NOMO-1 treated with DMSO at 0.1 percent for 48 hours (cell line): ENCODE results near the gene IMPA2.

Experiments
- DNase-seq: peaks from one replicate; lab custom pipeline; 2025; ENCODE audit not compliant: unreplicated experiment; lab: John Stamatoyannopoulos, UW

The IMPA2 gene

DNA sequence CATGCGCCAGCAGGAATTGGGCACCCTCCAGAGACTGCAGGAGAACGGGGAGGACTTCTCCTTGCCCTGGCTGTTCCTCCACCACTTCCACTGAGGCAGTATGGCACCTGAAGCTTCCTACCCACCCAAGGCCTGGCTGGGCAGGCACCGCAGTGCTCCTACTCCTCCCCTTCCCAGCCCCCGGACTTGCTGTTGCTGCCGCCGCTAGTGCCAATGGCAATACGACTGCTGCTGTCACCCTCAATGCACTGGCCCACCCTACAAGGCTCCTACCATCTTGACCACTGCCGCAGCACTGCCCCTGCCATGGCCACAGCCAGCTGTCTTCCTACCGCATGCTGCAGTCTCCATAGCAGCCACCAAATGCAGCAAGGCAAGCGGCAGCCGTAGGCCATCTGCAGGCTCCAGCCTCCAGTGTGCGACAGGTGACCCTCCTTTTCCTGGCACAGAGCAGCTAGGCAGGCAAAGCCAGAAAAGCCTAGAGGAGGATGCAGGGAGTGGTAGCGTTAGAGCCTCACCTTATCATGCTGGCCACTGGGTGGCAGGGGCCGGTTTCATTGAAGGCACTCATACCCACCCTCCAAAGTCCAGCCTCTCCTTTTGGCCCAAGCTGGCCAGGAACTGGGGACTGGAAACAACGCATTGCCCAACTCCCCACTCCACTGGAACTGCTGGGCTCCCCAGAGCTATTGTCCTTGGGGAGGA, 64.9 kb downstream of the IMPA2 start:
- no peak for DNase-seq

DNA sequence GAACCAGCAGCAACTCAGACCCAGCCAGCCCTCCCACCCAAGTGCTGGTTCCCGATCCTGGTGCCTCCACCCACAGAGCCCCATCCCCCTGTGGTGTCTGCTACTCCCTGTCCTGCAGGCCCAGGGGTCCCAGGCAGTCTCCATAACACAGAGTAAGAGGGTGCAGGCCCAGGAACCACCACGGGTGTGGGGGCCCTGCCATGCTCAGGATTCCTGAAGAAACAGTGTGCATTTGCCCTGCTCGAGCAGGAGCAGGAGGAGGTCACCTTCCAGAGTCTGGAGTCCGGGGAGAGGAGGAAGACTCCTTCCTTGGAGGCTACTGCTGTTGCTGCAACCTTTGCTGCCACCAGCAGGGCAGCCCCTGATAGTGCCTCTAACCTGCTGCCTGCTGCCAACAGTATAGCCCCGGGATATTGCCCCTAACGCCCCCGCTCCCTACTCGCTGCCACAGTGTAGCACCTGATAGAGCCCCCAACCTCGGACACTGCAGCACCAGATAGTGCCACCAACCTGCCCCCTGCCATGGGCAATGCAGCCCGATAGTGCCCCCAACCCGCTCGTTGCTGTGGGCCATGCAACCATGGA, 65.5 kb downstream of the IMPA2 start:
- DNase-seq: no peak

DNA sequence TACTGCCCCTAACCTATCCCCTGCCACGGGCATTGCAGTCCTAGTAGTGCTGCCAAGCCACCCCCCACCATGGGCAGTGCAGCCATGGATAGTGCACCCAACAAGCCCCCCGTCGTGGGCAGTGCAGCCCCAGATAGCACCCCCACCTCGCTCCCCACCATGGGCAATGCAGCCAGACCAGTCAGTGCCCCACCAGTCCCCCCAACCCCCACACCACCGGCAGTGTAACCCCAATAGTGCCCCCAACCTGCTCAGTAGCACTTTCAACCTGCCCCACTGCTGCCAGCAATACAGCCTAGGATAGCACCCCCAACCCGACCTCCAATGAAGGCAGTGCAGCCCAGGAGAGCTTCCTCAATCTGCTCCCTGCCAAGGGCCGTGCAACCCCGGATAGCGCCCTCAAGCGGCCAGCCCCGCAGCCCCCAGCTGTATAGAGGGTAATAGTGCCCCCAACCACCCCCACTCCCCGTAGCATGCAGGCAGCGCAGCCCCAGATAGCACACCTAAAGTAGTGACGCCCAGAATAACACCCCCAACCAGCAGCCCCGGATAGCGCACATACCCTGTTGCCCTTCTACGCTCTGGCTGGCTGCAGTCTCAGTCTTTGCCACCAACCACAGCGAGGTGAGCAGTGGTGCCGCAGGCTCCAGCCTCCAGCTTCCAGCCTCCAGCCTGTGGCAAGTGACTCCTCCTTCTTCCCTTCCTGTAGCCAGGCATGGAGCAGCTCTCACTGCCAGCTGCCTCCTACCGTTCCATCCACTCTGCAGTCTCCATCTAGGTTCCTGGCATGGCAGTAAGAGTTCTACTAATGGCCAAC, 66.9 kb downstream of the IMPA2 start:
- no peak for DNase-seq

DNA sequence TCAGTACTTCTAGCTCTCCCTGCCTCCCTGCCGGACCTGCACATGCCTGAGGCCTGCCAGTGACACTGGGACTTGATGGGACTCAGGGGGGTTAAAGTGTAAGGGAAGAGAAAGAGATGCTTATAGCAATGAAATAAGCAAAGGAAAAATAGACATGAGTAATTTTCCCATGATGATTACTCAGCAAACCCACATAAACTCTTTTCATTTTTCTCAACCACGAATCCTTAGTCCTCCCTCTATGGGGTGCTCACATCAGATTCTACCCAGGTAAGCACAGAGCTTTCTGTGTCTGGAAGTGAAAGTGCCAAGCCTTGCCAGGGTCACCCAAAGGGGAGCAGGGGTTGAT, 67.5 kb downstream of the IMPA2 start:
- no peak for DNase-seq

DNA sequence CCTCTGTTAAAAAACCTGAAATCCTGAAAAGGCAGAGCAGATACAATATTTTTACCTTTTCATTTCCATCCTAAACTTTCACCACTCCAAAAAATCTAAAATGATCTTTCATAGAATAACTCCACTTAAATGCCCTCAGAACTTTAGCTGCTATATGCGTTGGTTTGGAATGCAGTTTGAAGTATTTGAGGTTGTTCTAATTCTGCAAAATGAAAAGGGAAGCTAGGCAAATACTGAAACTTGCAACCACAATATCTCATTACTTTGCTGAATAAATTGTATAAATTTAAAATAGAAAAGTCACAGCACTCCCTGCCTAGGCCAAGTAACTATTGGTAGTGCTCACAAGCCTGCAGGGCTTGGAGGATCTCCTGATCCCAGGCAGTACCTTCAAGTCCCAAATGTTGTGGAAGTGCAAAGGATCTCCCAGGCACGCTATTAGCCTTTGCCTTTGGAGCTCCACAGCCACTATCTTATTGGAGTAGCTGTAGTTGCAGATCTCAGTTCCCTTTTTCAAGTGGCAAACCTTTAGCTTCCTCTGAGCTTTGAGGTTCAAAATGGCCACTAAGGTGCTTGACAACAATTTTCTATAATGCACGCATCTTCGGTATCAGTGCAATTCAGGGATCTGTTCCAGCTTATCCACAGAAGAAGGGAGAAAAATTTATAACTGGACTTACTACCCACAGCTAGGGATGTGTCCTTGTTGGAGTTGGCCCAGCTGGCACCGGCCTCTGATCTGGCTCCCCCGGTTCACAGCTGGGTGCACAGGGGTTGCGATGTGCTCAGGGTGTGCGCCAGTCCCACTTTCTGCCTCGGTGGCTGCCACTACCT, 68.9 kb downstream of the IMPA2 start:
- DNase-seq: peak; percentile 89

DNA sequence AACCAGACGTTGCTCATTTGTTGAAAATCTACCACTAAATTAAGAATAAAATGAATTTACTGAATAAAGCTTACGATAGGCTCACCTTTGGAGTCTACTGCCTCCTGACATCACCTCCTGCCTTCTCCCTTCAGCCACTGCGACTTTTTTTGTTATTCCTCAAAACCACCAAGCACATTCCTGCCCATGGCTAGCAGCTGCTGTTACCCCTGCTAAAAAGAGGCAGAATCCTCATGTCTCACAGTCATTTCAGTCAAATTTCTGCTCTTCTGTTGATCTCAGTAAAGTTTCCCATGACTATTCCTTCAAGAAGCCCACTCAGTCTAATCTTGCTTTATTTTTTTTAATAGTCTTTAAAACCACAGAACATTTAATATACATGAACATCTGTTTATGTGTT, 71.6 kb downstream of the IMPA2 start:
- no peak for DNase-seq

DNA sequence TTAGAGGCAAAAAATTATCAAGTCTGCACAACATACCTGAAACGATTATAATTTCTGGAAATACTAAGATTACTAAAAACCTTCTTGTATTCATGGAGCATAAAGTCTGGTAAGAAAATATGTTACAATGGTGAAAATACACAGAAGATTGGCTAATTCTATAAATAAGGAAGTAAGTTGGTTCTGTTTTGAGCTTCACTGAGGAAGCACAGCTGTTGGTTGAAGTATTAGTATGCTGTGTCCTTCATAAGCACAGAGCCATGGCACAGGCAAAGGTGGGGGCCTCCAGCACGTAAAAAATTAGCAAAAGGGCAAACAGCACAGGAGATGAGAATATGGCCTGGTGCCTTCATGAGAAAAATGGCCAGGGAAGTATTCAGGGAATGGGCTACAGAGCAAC, 72.0 kb downstream of the IMPA2 start:
- DNase-seq: peak; percentile 88

DNA sequence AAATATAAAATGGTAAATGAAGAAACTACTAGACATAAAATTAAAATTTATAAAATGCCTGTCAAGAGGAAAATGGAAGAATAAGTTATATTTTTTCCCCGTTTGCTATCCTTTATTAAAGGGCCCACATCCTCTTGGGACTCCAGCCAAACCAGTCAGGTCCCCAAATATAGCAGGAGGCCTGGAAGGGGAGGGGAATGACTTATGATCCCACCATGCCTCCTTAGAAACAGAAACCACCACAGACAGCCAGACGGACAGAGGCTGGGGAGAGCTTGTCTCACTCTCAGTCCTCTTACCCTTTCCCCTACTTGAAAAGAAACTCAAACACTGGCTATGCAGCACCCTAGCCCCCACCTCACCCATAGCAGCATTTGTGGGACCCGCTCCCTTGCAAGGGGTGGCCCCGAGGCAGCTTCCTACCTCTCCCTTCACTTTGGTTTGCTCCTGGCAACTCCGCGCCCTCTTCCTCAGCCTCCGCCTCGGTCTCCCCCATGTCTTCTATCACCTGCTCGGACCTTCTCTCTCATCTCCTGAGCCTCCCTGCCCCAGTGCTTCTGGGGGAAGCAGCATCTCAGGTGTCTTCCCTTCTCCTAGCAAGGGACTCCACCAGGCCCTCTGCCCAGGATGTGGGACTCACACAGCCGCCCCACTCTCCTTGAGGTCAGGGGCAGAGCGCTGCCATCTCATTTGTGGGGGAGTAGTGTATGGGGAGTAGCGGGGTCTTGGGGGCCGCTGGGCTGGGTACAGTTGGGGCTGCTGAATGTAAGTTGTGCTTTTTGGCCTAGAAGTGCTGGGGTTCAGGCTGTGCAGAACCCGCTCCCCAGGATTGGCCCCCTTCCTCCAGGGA, 75.0 kb downstream of the IMPA2 start:
- no peak for DNase-seq

DNA sequence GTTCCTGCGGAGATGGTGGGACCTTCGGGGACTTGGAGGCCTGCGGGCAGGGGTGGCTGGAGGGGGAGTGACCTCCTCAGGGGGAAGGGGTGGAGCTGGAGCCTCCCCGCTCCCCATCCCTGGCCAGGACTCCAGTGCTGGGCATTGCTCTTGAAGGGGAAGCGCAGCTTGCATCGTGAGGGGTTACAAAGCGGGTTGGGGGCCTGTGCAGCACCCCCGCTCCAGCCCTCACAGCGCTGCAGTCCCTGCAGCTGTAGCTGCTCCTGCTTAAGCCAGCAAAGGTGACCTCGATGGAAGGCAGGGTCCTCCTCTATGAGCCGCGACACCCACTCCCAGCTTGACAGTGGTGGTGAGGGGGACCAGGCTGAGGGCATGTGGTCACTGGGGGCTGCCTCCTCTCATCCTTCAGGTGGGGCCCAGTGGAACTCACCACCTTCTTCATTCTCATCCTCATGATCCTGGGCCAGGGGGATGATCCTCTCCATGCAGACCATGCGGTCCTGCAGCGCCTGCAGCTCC, 75.6 kb downstream of the IMPA2 start:
- no peak for DNase-seq

DNA sequence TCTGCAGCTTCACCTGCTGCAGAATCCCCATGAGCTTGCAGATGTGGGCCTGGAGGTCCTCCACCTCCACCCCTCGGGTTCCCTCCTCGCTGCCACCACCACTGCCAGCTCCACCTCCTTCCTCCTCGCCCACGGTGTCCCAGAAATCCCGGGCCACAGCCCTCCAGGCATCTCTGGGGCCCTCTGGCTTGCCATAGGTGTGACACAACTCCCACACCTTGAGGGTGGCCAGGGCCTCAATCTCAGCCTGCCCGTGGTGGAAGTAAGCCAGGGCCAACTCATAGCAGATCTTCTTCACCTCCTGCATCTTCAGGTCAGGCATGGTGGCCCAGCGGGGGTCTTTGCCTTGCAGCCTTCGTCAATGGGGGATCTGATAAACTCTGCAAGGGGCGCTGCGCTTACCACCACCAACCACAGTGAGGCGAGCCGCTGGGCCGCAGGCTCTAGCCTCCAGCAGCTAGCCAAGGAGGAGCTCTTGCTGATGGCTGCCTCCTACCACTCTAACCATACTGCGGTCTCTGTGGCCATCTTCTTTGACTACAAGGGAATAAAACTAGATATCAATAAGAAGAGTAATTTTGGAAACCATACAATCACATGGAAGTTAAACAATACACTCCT, 76.2 kb downstream of the IMPA2 start:
- no peak for DNase-seq

DNA sequence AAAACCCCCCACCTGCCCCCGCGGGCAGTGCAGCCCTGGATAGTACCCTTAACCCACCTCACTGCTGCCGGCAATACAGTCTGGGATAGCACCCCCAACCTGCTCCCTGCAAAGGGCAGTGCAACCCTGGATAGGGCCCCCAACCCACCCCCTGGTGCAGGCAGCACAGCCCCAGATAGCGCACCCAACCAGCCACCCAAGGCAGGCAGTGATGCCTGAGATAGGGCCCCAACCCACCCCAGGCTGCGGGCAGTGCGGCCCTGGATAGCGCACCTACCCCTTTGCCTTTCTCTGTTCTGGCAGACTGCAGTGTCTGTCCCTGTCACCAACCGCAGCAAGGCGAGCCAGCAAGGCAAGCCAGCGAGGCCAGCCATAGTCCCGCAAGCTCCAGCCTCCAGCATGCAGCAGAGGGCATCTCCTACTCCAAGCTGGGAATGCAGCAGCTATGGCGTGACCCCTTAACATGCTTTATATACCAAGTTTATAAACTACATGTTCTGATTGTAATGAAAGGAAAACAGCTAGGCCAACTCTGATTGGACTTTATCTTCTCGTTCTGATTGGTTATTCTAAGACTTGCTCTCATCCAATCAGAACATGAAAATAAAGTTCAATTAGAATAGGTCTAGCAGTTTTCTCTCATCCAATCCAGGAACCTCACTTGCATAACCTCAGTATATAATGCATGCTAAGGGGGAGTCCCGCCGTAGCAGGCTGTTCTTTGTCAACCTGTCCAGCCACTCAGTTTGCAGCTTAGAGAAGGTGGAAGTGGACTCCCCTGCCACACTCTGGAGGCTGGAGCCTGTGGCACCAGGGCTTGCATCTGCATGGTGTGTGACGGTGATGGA, 78.3 kb downstream of the IMPA2 start:
- DNase-seq: no peak

DNA sequence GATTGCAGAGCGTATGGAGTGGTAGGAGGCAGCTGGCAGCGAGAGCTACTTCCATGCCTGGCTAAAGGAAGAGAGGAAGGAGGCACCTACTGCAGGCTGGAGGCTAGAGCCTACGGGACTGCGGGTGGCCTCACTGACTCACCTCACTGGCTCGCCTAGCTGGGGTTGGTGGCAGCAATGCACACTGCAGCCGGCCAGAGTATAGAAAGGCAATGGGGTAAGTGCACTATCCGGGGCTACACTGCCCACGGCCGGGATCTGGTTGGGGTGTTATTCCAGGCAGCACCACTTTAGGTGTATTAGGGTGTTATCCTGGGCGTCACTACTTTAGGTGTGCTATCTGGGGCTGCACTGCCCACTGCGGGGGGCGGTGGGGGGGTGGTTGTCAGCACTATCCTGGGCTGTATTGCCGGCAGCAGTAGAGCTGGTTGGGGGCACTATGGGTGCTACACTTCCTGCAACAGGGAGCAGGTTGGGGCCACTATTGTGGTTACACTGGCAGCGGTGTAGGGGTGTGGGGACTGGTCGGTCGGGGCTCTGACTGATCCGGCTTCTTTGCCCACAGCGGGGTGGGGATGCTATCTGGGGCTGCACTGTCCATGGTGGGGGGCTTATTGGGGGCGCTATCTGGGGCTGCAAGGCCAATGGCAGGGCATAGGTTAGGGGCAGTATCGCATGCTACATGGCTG, 79.0 kb downstream of the IMPA2 start:
- DNase-seq: no peak

DNA sequence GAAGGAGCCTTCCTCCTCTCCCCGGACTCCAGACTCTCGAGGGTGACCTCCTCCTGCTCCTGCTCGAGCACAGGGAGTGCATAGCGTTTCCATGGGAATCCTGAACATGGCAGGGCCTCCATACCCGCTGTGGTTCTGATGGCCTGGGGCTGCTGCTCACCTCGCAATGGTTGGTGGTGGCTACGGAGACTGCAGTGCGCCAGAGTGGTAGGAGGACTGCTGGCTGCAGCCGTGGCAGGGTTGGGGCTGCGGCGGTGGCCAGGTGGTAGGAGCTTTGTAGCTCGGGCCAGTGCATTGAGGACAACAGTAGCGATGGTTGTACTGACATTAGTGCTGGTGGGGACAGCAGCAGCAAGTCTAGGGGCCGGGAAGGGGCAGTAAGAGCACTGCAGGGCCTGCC, 80.4 kb downstream of the IMPA2 start:
- no peak for DNase-seq

DNA sequence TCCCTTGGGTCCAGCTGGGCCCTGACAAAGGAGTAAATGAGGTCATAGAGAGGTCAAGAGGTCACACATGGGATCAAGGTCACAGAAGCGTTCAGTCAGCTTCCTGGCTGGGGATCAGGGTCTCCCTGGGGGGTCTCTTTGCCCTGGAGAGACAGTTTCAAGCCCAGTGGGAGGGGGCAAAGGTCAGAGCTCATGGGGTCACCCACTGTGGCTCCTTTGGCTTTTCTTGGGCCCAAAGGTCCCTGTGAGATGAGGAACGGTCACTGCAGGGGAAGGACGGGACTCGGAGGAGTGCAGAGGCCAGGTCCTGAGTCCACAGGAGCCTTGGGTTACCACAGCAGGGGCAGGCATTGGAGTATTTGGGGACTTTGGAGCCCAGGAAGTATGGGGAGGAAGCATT, 81.7 kb downstream of the IMPA2 start:
- no peak for DNase-seq

DNA sequence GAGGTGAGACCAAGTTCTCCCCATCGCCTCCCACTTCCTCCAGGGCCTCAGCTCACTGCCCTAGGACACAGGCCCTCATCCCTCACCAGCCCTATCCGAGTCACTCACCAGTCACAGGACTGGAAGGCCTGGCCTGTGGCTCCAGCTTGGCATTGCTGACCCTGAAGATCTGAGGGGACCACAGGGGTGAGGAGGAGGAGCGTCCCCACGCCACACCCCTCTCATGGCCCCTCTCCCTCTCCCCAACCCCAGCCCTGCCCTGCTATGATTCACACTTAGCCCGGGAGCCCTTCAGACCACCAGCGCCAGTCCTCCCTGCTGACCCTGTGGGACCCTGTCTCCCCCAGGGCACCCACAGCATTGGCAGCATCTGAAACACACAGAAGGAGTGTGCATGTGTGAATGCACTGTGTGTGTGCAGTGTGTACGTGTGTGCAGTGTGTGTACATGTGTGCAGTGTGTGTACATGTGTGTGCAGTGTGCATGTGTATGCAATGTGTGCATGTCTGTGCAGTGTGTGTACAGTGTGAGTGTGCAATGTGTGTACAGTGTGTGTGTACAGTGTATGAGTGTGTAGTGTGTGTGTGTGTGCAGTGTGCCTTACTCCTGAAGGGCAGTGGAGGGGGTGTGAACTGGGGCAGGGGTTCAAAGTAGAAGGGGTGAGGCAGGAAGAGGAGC, 82.9 kb downstream of the IMPA2 start:
- DNase-seq: no peak

DNA sequence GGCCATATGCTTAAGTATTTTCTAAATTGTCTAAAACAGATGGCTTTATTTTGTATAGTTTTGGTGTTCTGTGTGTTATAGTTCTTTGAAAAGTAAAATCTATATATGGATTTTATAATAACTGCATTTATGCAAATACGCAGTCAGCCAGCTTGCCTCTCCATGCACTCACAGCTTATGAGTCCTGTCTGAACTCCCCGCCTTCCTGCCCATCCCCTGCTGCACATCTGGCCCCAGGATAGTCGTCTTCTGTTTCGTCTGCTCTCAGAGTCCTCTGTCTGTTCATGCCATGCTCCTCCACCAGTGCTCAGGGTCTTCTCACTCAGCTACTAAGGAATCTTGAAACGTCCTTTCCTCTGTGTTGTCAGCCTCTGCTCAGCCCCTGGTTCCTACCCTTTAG, 84.1 kb downstream of the IMPA2 start:
- no peak for DNase-seq

DNA sequence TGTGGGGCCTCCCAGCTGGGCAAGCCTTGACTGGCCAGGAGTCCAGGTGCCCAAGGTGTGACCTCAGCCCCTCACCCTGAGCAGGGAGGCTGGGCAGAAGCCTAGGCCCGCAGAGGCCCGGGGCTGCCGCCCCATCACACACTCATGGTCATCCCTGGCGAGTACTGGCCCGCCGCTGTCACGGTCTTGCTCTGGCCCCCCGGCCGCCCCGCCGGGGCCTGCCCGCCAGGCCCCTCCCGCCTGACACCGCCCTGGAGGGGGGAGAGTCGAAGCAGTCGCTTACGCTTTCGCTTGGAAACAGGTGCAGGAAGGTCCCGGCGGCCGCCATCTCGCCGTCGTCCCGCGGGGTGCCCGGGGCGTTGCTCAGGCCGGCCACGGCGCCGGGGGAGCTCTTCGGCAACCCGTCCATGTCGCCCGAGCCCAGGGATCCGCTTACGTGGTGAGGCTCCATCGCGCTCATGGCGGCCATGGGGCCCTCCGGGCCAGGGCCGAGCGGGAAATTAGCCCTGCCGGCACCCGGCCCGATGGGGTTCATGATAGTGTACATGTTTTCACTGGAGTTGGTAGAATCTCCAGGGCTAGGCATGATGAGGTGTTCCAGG, 85.7 kb downstream of the IMPA2 start:
- DNase-seq: no peak
